HG02610 (cell line): ENCODE data around the gene PICALM.
A peak's percentile ranks its signal among the peaks of the same experiment; 100 is the strongest.
"Not testable (repeated sequence)": the region's sequence is repeated elsewhere in the genome, so short reads cannot be mapped to it uniquely, and the experiment has no call there.

Source experiments
- ATAC-seq: cut with Tn5 transposase; IDR thresholded peaks from one replicate; pipeline ENCODE4 v1.9.1; 2021; ENCODE audit warnings: mild to moderate bottlenecking, moderate library complexity; ENCODE audit not compliant: unreplicated experiment

PICALM gene

DNA sequence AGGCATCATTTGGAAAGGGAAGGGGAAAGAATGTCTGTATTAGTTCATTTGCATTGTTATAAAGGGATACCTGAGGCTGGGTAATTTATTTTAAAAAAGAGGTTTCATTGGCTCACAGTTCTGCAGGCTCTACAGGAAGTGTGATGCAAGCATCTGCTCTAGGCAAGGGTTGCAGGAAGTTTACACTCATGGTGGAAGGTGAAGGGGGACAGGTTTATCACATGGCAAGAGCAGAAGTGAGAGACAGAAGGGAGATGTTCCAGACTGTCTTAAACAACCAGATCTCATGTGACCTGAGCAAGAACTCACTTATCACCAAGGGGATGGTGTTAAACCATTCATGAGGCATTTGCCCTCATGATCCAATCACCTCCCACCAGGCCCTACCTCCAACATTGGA, 123.1 kb downstream of the PICALM start:
- ATAC-seq = no peak

DNA sequence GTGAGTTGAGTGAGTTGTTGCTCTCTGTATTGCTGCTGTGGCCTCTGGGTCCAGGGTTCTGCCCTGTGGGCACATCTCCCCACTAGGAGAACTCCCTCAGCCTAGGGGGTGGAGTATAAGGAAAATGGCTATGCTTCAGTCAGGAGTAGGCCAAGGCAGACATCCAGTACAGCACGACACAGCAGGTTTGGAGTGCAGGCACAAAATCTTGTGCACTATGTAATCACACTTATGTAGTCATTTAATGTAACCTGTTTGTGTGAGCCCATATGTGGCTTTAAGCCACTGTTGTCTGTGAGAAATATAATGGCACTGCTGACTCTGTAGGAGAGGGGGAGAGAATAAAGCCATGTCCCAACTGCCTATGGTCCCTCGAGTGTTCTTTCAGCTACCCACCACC, 123.6 kb downstream of the PICALM start:
- no peak for ATAC-seq

DNA sequence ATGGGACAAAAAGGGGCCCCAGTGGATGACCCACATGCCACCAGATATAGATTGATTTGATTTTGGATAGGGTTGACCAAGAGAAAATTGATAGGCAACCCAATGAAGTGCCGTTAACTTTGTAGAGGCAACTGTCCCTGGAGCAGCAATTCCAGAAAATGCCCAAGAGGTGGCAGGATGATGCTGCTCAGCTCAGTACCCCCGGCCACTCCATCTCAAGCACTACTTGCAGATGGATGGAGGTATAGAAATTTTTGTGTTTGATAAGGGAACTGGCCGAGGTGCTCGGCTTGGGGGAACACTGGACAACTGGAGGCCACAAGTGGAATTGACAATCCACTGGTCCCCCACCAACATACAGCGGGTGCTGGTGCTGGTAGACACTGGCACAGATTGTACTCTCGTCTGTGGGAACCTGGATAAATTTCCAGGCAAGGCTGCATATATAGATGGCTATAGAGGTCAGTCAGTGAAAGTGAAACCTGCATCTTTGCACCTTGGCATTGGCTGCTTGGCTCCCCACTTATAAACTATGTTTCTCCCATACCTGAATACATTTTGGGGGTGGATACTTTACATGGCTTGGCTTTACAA, 127.4 kb downstream of the PICALM start:
- no peak for ATAC-seq

GRCh38 chr11:85939099-85940015, 129.5 kb downstream of the PICALM start:
- peak; percentile 50 for ATAC-seq

DNA sequence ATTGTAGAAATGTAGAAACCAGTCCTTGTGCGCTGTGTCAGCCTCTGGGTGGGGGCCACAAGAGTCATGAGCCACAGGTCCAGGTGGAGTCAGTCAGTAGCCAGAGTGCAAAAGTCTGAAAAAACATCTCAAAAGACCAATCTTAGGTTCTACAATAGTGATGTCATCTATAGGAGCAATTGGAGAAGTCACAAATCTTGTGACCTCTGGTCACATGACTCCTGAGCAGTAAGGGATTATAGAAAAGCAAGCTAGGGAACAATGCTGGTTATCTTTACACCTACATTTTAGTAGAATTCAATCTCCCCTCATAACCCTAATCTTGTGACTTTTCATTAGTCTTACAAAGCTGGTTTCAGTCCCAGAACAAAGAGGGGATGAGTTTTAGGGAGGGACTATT, 131.0 kb downstream of the PICALM start:
- no peak for ATAC-seq

- ATAC-seq = no peak
Measured at GRCh38 chr11:85935751-85936150, 133.1 kb downstream of the PICALM start.

DNA sequence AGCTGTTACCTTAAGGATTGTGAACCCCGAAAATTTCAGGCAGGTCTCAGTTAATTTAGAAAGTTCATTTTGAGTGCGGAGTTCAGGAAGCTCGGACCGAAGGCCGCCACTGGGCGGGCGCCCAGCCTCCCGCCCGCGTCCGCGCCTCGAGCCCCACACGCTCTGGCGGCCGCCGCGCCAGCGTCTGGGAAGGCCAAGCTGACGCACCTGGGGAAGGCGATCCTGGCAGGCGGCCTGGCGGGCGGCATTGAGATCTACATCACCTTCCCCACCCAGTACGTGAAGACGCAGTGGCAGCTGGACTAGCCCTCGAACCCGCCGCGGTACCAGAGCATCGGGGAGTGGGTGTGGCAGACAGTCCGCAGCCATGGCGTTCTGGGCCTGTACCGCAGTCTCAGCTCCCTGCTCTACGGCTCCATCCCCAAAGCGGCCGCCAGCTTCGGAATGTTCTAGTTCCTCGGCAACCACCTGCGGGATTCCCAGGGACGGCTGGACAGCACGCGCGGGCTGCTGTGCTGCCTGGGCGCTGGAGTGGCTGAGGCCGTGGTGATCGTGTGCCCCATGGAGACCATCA, 134.2 kb downstream of the PICALM start:
- no peak for ATAC-seq

- ATAC-seq = no peak
Measured at GRCh38 chr11:85930879-85931366, 138.0 kb downstream of the PICALM start.

- ATAC-seq = not testable (repeated sequence)
Measured at GRCh38 chr11:85926653-85927214, 142.2 kb downstream of the PICALM start.

DNA sequence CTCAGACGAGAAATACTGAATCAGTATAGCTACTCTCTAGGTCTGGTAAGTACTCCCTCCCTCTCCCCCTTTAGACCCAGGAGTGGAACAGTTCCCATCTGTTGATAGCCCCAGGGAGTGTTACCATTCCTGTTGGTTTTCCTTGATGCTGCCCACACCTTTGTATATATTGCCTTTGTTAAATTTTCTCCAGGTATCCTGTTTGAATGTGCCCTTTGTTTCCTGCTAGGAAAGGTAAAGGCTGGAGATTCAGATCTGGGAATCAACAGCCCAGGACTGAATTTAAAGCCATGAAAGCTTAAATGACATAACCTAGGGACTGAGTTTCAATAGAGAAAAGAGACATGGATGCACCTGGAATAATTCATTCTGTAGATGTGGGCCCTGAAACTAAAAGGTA, 145.4 kb downstream of the PICALM start:
- ATAC-seq = no peak

- ATAC-seq = peak; percentile 78
Measured at GRCh38 chr11:85922367-85922766, 146.5 kb downstream of the PICALM start.

GRCh38 chr11:85918910-85919794, 149.7 kb downstream of the PICALM start:
- no peak for ATAC-seq

DNA sequence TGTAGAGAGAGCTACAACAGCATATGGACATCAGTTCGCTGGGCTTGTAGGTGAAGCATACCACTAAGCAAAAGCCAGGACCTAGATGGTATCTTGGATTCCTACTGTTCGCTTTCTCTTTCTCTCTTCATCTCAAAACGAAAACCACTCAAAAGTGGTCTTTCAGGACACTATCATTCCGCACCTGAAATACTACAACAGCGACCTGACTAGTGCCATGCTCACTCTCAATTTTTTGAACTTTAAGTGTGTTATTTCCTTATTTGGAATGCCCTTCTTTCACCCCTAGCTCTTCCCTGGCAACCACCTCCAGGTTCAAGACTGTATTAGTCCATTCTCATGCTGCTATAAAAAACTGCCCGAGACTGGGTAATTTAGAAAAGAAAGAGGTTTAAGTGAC, 154.5 kb downstream of the PICALM start:
- ATAC-seq = no peak

- ATAC-seq = no peak
Measured at GRCh38 chr11:85913513-85913912, 155.4 kb downstream of the PICALM start.

- no peak for ATAC-seq
Measured at GRCh38 chr11:85912414-85912813, 156.5 kb downstream of the PICALM start.
